ENCODE data around the gene TCEAL2.

GRCh38 chrX:102113367-102113766 is 12.1 kb upstream of the TCEAL2 start:
- TF ChIP-seq, protein P1, sequence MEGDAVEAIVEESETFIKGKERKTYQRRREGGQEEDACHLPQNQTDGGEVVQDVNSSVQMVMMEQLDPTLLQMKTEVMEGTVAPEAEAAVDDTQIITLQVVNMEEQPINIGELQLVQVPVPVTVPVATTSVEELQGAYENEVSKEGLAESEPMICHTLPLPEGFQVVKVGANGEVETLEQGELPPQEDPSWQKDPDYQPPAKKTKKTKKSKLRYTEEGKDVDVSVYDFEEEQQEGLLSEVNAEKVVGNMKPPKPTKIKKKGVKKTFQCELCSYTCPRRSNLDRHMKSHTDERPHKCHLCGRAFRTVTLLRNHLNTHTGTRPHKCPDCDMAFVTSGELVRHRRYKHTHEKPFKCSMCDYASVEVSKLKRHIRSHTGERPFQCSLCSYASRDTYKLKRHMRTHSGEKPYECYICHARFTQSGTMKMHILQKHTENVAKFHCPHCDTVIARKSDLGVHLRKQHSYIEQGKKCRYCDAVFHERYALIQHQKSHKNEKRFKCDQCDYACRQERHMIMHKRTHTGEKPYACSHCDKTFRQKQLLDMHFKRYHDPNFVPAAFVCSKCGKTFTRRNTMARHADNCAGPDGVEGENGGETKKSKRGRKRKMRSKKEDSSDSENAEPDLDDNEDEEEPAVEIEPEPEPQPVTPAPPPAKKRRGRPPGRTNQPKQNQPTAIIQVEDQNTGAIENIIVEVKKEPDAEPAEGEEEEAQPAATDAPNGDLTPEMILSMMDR (conservative IDR thresholded peaks at IDR 0.05; ENCODE audit: low read length): no peak
- TF ChIP-seq EZH2phosphoT487 (IDR thresholded peaks at IDR 0.05; ENCODE audit: borderline replicate concordance, low read depth, low read length): no peak

All from OCI-LY7 (cell line).